GM19324 (cell line): Measurements from ENCODE around the gene RIC8B.
A peak's percentile ranks its signal among the peaks of the same experiment; 100 is the strongest.

ENCODE experiments used
- ATAC-seq: cut with Tn5 transposase; IDR thresholded peaks from one replicate; pipeline ENCODE4 v1.9.1; 2021; ENCODE audit warnings: mild to moderate bottlenecking, moderate library complexity; ENCODE audit not compliant: unreplicated experiment, low FRiP score

The RIC8B gene

GRCh38 chr12:106758349-106759110 lies 16.0 kb upstream of the RIC8B start:
- ATAC-seq: no peak

- ATAC-seq: peak; percentile 31
Observed at GRCh38 chr12:106759526-106760183, 14.8 kb upstream of the RIC8B start.

GRCh38 chr12:106760184-106760531 lies 14.3 kb upstream of the RIC8B start:
- ATAC-seq: peak; percentile 93

- ATAC-seq: no peak
Observed at GRCh38 chr12:106764220-106764619, 10.3 kb upstream of the RIC8B start.

- no peak for ATAC-seq
Observed at GRCh38 chr12:106764738-106765137, 9.7 kb upstream of the RIC8B start.

- ATAC-seq: no peak
Observed at GRCh38 chr12:106766393-106766826, 8.1 kb upstream of the RIC8B start.

- no peak for ATAC-seq
Observed at GRCh38 chr12:106767206-106767605, 7.3 kb upstream of the RIC8B start.

- ATAC-seq: no peak
Observed at GRCh38 chr12:106767954-106768822, 6.3 kb upstream of the RIC8B start.

GRCh38 chr12:106769078-106769477 lies 5.4 kb upstream of the RIC8B start:
- no peak for ATAC-seq

GRCh38 chr12:106769546-106769945 lies 4.9 kb upstream of the RIC8B start:
- ATAC-seq: no peak

- ATAC-seq: no peak
Observed at GRCh38 chr12:106771425-106771824, 3.1 kb upstream of the RIC8B start.

- no peak for ATAC-seq
Observed at GRCh38 chr12:106773286-106774004, 1.0 kb upstream of the RIC8B start.

GRCh38 chr12:106774808-106775524 lies 484 bp downstream of the RIC8B start:
- peak; percentile 3 for ATAC-seq

- ATAC-seq: no peak
Observed at GRCh38 chr12:106776897-106777296, 2.4 kb downstream of the RIC8B start.

GRCh38 chr12:106780010-106780631 lies 5.6 kb downstream of the RIC8B start:
- no peak for ATAC-seq

GRCh38 chr12:106782619-106783018 lies 8.1 kb downstream of the RIC8B start:
- ATAC-seq: no peak

- no peak for ATAC-seq
Observed at GRCh38 chr12:106783515-106783914, 9.0 kb downstream of the RIC8B start.

- ATAC-seq: no peak
Observed at GRCh38 chr12:106790020-106790419, 15.5 kb downstream of the RIC8B start.

- no peak for ATAC-seq
Observed at GRCh38 chr12:106791531-106791930, 17.0 kb downstream of the RIC8B start.
